ENCODE data around the gene ABHD13.

DNA sequence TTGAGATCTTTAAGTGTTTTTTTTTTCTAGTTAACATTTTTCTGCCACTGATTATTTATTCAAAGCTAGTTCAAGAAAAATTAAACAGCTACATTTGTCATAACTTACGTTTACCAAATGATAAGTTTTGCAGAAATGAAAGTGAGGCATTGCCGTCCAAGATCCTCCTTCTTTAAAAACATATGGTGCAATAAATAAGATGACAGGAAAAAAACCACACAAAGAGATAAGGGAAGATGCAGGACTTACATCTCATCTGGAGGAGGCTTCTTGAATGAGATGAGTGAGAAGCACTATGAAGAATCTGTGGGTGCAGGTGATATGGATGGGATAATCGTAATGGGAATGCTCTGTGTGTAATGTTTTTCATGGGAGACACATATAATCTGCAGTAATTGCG is 63.7 kb downstream of the ABHD13 start:
- TF ChIP-seq, protein P1, sequence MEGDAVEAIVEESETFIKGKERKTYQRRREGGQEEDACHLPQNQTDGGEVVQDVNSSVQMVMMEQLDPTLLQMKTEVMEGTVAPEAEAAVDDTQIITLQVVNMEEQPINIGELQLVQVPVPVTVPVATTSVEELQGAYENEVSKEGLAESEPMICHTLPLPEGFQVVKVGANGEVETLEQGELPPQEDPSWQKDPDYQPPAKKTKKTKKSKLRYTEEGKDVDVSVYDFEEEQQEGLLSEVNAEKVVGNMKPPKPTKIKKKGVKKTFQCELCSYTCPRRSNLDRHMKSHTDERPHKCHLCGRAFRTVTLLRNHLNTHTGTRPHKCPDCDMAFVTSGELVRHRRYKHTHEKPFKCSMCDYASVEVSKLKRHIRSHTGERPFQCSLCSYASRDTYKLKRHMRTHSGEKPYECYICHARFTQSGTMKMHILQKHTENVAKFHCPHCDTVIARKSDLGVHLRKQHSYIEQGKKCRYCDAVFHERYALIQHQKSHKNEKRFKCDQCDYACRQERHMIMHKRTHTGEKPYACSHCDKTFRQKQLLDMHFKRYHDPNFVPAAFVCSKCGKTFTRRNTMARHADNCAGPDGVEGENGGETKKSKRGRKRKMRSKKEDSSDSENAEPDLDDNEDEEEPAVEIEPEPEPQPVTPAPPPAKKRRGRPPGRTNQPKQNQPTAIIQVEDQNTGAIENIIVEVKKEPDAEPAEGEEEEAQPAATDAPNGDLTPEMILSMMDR (IDR thresholded peaks at IDR 0.05): no peak
- no peak for TF ChIP-seq ZFX (IDR thresholded peaks at IDR 0.05; ENCODE audit: borderline replicate concordance)
